Ovary (tissue), 9 donors: ENCODE data around the gene SLC7A6OS. TPM values are rescaled to one million over a fixed set of nuclear protein-coding genes. Genes with fewer than 3 reads are reported as not detected.
"Not testable (repeated sequence)": the region's sequence is repeated elsewhere in the genome, so short reads cannot be mapped to it uniquely, and the experiment has no call there.

Experiments
- DNase-seq, 5 donors: peaks; one replicate each; pipeline ENCODE4 v3.0.0-alpha.2; 2019 to 2020
- H3K27ac ChIP-seq, 2 donors: fragments of 200-600 bp; one replicate each; pipeline versions ENCODE4 v1.5.1 to v1.8.0; 2019 to 2022
- H3K27me3 ChIP-seq: fragments of 200-600 bp; one replicate; pipeline ENCODE4 v1.8.0; 2022
- H3K36me3 ChIP-seq: fragments of 200-600 bp; sonication (generic); one replicate; pipeline ENCODE4 v1.5.1; 2019
- H3K4me1 ChIP-seq: one replicate; pipeline ENCODE4 v1.8.1; 2013; ENCODE audit warnings: mild to moderate bottlenecking, moderate library complexity; ENCODE audit not compliant: insufficient read depth
- H3K4me3 ChIP-seq: fragments of 200-600 bp; sonication (generic); one replicate; pipeline ENCODE4 v1.5.1; 2017
- H3K9me3 ChIP-seq, 2 donors: fragments of 200-600 bp in 1 of 2; sonication (generic) in 1 of 2; one replicate each; pipeline versions ENCODE4 v1.5.1 to v1.8.1; 2013 to 2019; ENCODE audit warnings: mild to moderate bottlenecking in 1 of 2, moderate library complexity in 1 of 2
- CTCF ChIP-seq, 3 donors: fragments of 450-650 bp in 2 of 3; fragments of 200-600 bp in 1 of 3; IDR thresholded peaks; one replicate each; pipeline versions ENCODE4 v1.5.1 to v1.8.0; 2016 to 2022; ENCODE audit warnings: antibody characterized with exemption in 3 of 3, mild to moderate bottlenecking in 1 of 3
- EP300 ChIP-seq: sonication (generic); formaldehyde crosslinking; IDR thresholded peaks from one replicate; pipeline ENCODE4 v1.6.1; 2017; ENCODE audit warnings: antibody characterized with exemption
- POLR2A ChIP-seq: fragments of 450-650 bp; IDR thresholded peaks from one replicate; pipeline ENCODE4 v1.6.1; 2017; ENCODE audit warnings: antibody characterized with exemption, mild to moderate bottlenecking, moderate library complexity
- WGBS, 3 donors: extraction: QIAGEN DNeasy Blood & Tissue Kit in 1 of 3; methylation state at CpG; one replicate each; pipeline versions ENCODE4 v1.1.5 to v1.1.7; 2013 to 2017; 5-methylcytosine and 5-hydroxymethylcytosine counted together
- intact Hi-C, 4 donors: fragments of 100-400 bp; cut with DNase I; formaldehyde crosslinking; loops; one replicate each; pipeline versions ENCODE4 v1.11.0 to v1.15.1; 2022 to 2023
- polyA plus RNA-seq, 2 donors: library from polyadenylated mRNA; stranded (reverse); fragments of 200-250 nt in 1 of 2; fragments of 350-450 nt in 1 of 2; fragmentation: Illumina TruSeq in 1 of 2; extraction: RNeasy Lipid Tissue Mini Kit (QIAGEN cat#74804) in 1 of 2; gene quantifications; one replicate each; pipeline ENCODE4 v1.2.3, GENCODE V29; 2013 to 2014
- total RNA-seq, 7 donors: library from RNA; depleted of rRNA in 2 of 7; stranded (reverse); fragments of >200 nt in 2 of 7; fragmentation: NEBNext Ultra II Directional in 3 of 7; extraction: Animal tissue kit (Norgen Biotek cat#: 25700) in 3 of 7; gene quantifications; one replicate each; pipeline versions ENCODE4 v1.1.0 to v1.2.4, GENCODE V29; 2016 to 2023
- donor health status: DM: no; HTN: no; CAD: no; lungs with moderate emphysema.
- donor health status: DM: no; HTN: no; CAD: no.
- donor health status: Bipolar disorder and iron deficiency.
- donor health status: DM: yes; HTN: yes; CAD: no.
- donor health status: DM: no; HTN: no; CAD: no.
- donor health status: DM: yes; HTN: yes; CAD: no.

The SLC7A6OS gene
- total and polyA plus RNA-seq, 9 donors, result 8.7 to 20.7 (median 17.6) TPM

GRCh38 chr16:68290450-68290849 lies 20.3 kb downstream of the SLC7A6OS start:
- no peak overlapping the region for H3K4me3 ChIP-seq
- no peaks in the 10 kb centered on the region for H3K36me3 ChIP-seq
- no peaks in the 10 kb centered on the region for H3K4me1 ChIP-seq
- H3K27ac ChIP-seq, result no peak overlapping the region
- H3K9me3 ChIP-seq, result no peaks in the 10 kb centered on the region
- WGBS, 3 donors, result 59 to 67% (median 65%) methylated on average over 6 of the region's 6 CpGs
- DNase-seq, result no peak
- TF ChIP-seq EP300, result no peak
- intact Hi-C loops, result no loop called here
- H3K27me3 ChIP-seq, result no peaks in the 10 kb centered on the region

GRCh38 chr16:68289621-68290329 lies 21.0 kb downstream of the SLC7A6OS start:
- 68 to 72% (median 71%) methylated on average over 4 of the region's 4 CpGs for WGBS, 3 donors
- H3K27ac ChIP-seq, result no peak overlapping the region
- no peak for DNase-seq
- H3K4me1 ChIP-seq, result no peaks in the 10 kb centered on the region
- H3K36me3 ChIP-seq, result no peaks in the 10 kb centered on the region
- no peaks in the 10 kb centered on the region for H3K9me3 ChIP-seq
- intact Hi-C loops, result no loop called here
- no peak overlapping the region for H3K4me3 ChIP-seq
- no peaks in the 10 kb centered on the region for H3K27me3 ChIP-seq
- no peak for TF ChIP-seq EP300
- TF ChIP-seq POLR2A, result no peak
- TF ChIP-seq CTCF (IDR thresholded peaks at IDR 0.05), result no peak

GRCh38 chr16:68289202-68289601 lies 21.5 kb downstream of the SLC7A6OS start:
- Histone ChIP-seq H3K27ac (no peak overlapping the region), H3K36me3 (no peaks in the 10 kb centered on the region), H3K4me1 (no peaks in the 10 kb centered on the region), H3K27me3 (no peaks in the 10 kb centered on the region), H3K9me3 (no peaks in the 10 kb centered on the region), H3K4me3 (no peak overlapping the region)
- WGBS, 3 donors, result 97 to 100% (median 97%) methylated on average over 2 of the region's 2 CpGs
- intact Hi-C loops, result no loop called here
- no peak for TF ChIP-seq EP300
- TF ChIP-seq POLR2A, result no peak
- no peak for TF ChIP-seq CTCF (IDR thresholded peaks at IDR 0.05)
- DNase-seq, result no peak

- H3K4me3 ChIP-seq, intact Hi-C loops, H3K27me3 ChIP-seq, H3K9me3 ChIP-seq, H3K4me1 ChIP-seq, H3K36me3 ChIP-seq, DNase-seq, H3K27ac ChIP-seq: not testable (repeated sequence)
- WGBS, 3 donors, result 87 to 91% (median 88%) methylated on average over 9 of the region's 9 CpGs
These were observed 21.9 kb downstream of the SLC7A6OS start for GRCh38 chr16:68288796-68289195.

GRCh38 chr16:68288252-68288650 lies 22.5 kb downstream of the SLC7A6OS start:
- H3K27me3 ChIP-seq, result no peaks in the 10 kb centered on the region
- no peak overlapping the region for H3K27ac ChIP-seq
- no peak for DNase-seq
- no peak overlapping the region for H3K4me3 ChIP-seq
- intact Hi-C loops, result no loop called here
- no peak for TF ChIP-seq POLR2A
- no peak for TF ChIP-seq CTCF (IDR thresholded peaks at IDR 0.05)
- TF ChIP-seq EP300, result no peak
- H3K36me3 ChIP-seq, result no peaks in the 10 kb centered on the region
- H3K9me3 ChIP-seq, result no peaks in the 10 kb centered on the region
- H3K4me1 ChIP-seq, result no peaks in the 10 kb centered on the region
- 87 to 94% (median 89%) methylated on average over 1 of the region's 1 CpG for WGBS, 3 donors
